NB4 (cell line): ENCODE measurements around the gene VSIG10L.

Experiments
- DNase-seq: peaks from one replicate; pipeline ENCODE4 v3.0.0; 2010; ENCODE audit warnings: low read depth
- H3K4me3 ChIP-seq: one replicate; pipeline ENCODE4 v1.5.1; 2011; ENCODE audit warnings: mild to moderate bottlenecking, low read depth, low read length, moderate library complexity
- MYC ChIP-seq: IDR thresholded peaks from 2 replicates; pipeline ENCODE4 v1.6.1; 2011; ENCODE audit warnings: low read depth, low read length
- POLR2A ChIP-seq: IDR thresholded peaks from 2 replicates; pipeline ENCODE4 v1.6.1; 2011; ENCODE audit warnings: mild to moderate bottlenecking; ENCODE audit not compliant: insufficient read length; ENCODE audit errors: extremely low read depth
- TF ChIP-seq, protein P1 (sequence below): IDR thresholded peaks from one replicate; pipeline ENCODE4 v1.5.1; 2012; ENCODE audit warnings: low read depth, low read length
- TF ChIP-seq, protein P2 (sequence below): IDR thresholded peaks from 2 replicates; pipeline ENCODE4 v1.6.1; 2011; ENCODE audit warnings: low read depth, low read length

The VSIG10L gene

DNA sequence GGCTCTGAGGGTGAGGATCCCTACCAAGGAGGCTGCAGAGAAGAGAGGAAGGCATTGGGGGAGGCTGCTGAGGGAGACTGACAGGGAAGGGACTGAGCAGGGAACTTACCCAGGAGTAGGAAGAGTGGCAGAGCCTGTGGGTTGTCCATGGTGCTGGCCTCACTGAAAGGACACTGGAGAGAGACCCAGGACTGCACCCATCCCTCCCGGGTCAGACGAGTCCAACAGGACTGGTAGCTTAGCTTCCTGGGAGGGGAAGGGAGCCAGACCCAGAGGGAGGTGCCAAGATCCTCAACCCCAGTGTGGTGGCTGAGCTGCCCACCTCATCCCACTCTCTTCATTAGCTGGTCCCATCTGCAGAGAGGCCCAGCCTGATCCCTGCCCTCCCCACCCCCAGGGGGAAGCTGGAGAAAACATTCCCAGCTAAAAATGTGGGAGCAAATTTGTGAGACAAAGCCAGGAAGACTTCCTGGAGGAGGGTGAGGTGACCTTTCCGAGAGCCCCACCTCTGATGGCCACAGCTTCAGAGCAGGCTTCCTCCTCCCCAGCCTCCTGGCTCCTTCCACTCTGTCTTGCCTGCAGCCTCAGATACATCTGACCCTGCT is at the start of gene VSIG10L:
Gene VSIG10L (minus strand): TSS at position 164 of the 605 bp plus-strand sequence. CDS start 15 bp downstream, at position 149.
- DNase-seq: no peak
- H3K4me3 ChIP-seq: no peak within 1 kb of the TSS
- TF ChIP-seq, protein P1, sequence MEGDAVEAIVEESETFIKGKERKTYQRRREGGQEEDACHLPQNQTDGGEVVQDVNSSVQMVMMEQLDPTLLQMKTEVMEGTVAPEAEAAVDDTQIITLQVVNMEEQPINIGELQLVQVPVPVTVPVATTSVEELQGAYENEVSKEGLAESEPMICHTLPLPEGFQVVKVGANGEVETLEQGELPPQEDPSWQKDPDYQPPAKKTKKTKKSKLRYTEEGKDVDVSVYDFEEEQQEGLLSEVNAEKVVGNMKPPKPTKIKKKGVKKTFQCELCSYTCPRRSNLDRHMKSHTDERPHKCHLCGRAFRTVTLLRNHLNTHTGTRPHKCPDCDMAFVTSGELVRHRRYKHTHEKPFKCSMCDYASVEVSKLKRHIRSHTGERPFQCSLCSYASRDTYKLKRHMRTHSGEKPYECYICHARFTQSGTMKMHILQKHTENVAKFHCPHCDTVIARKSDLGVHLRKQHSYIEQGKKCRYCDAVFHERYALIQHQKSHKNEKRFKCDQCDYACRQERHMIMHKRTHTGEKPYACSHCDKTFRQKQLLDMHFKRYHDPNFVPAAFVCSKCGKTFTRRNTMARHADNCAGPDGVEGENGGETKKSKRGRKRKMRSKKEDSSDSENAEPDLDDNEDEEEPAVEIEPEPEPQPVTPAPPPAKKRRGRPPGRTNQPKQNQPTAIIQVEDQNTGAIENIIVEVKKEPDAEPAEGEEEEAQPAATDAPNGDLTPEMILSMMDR: no peak
- TF ChIP-seq POLR2A (no peak), MYC (no peak)

DNA sequence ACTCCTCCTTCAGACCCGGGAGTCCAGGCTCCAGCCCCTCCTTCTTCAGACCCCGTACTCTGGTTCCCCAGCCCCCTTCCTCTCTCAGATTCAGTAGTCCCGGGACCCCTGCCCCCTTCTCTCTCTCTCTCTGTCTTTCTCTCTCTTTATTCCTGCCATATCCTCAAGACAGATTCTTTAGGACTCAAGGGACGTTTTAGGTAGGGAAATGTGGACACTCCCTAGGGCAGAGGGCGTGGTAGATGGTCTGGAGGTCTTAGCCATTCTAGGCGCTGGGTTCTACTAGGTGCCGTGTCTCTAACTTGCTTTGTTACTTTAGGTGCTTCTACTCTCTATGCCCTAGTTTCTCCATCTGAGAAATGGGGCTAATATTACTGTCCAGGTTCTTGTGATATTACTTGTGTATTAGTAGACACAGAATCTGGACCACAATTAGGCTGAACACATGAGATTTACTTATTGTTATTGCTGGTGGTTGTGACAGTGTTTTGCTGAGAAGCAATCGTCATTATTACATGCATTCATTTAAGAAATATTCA is 49.2 kb upstream of the VSIG10L start:
- H3K4me3 ChIP-seq: no peak overlapping the region
- TF ChIP-seq, protein P1: no peak
- TF ChIP-seq, protein P2, sequence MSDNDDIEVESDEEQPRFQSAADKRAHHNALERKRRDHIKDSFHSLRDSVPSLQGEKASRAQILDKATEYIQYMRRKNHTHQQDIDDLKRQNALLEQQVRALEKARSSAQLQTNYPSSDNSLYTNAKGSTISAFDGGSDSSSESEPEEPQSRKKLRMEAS: no peak
- no peak for TF ChIP-seq MYC
- TF ChIP-seq POLR2A: no peak
- DNase-seq: no peak

DNA sequence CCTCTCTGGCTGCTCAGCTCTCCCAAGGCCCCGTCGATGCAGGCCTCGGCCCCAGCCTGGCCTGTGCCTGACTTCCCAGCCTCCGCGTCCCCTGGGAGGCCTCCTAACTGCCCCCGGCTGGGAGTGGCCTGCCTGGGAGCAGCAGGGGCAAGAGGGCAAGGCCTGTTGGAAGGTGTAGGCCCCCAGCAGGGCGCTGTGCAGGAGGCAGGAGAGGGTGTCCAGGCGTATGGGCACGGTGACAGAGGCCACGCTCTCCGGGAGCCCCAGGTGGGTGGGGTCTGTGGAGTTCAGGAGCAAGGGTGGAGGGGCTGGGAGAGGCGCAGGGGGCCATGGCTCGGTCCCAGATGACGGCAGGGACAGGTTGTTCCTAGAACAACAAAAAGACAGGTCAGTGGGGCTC is 47.2 kb upstream of the VSIG10L start:
- TF ChIP-seq POLR2A: no peak
- TF ChIP-seq, protein P2: no peak
- TF ChIP-seq, protein P1: no peak
- TF ChIP-seq MYC: no peak
- no peak for DNase-seq
- H3K4me3 ChIP-seq: no peak overlapping the region

DNA sequence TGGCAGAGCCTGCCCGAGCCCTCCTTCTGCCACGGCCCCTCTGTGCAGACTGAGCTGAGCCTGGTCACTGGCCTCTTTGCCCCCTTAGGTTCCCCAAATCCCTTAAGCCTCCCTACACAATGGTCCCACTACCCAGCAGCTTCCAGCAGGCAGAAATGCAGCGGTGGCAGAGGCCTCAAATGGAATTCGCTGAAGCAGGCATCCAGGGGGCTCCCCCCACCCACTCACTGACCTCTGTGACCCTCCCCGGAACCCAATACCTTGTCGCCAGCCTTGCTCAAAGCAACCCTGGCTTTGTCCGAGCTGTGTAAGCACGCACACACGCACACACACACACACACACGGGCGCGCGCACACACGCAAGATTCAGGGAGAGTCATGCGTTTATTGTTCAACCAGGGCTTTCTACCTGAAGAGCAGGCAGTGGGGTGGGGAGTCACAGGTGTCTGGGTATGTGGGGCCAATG is 46.0 kb upstream of the VSIG10L start, which contains the start of gene LIM2:
Gene LIM2 (minus strand): TSS at position 51 of the 466 bp plus-strand sequence. CDS start 531 bp downstream, outside the sequence.
- no peak within 1 kb of the TSS for H3K4me3 ChIP-seq
- TF ChIP-seq POLR2A (no peak), MYC (no peak)
- TF ChIP-seq, protein P1: no peak
- TF ChIP-seq, protein P2: no peak
- no peak for DNase-seq

DNA sequence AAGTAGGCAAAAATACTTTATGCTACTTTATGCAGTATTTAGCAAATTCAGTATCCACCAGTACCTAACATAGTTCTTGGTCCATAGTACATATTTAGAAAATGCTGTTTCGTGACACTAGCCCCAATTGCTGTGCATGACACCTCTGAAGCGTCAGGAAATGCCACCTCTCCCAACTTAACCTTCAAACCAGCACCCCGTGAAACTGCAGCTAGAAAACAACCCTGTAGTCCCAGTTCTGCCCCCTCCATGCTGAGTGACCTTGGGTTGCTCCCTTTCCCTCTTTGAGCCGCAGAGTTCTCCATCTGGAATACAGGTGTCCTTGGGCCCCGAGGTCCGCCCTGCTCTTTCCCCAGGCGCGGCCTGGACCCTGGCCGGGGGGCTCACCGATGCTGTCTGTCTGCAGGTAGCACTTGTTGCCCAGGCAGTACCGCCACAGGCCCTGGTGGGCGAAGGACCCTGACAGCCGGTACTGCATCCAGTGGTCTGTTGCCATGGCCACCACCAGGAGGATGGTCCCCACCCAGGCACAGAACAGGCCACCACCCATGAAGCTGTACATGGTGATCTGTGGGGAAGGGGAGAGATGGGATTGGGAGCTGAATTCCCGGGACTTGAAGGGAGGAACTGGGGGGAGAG is 45.1 kb upstream of the VSIG10L start:
- H3K4me3 ChIP-seq: no peak overlapping the region
- TF ChIP-seq, protein P2: no peak
- TF ChIP-seq MYC: no peak
- TF ChIP-seq, protein P1: no peak
- TF ChIP-seq POLR2A: no peak
- no peak for DNase-seq
